Measurements from ENCODE around the gene CGN.

Gene CGN

GRCh38 chr1:151510957-151511635 is at the start of gene CGN:
Gene CGN (plus strand): TSS chr1:151511387. CDS start chr1:151518520, 7,133 bp downstream.
- DNase-seq = peak; percentile 93

GRCh38 chr1:151461694-151462093 is 49.5 kb upstream of the CGN start:
- DNase-seq = peak; percentile 17

GRCh38 chr1:151465026-151465425 is 46.2 kb upstream of the CGN start:
- DNase-seq = no peak

- DNase-seq = no peak
Measured at GRCh38 chr1:151472856-151473731, 38.1 kb upstream of the CGN start.

- no peak for DNase-seq
Measured at GRCh38 chr1:151474745-151475144, 36.4 kb upstream of the CGN start.

GRCh38 chr1:151475175-151475574 is 36.0 kb upstream of the CGN start:
- DNase-seq = no peak

- no peak for DNase-seq
Measured at GRCh38 chr1:151476083-151476482, 35.1 kb upstream of the CGN start.

GRCh38 chr1:151477066-151477465 is 34.1 kb upstream of the CGN start:
- DNase-seq = no peak

GRCh38 chr1:151478140-151478812 is 32.9 kb upstream of the CGN start:
- DNase-seq = no peak

- DNase-seq = no peak
Measured at GRCh38 chr1:151478923-151479322, 32.3 kb upstream of the CGN start.

- DNase-seq = no peak
Measured at GRCh38 chr1:151479462-151479861, 31.7 kb upstream of the CGN start.

- DNase-seq = no peak
Measured at GRCh38 chr1:151482017-151482416, 29.2 kb upstream of the CGN start.

- no peak for DNase-seq
Measured at GRCh38 chr1:151485685-151486255, 25.4 kb upstream of the CGN start.

- no peak for DNase-seq
Measured at GRCh38 chr1:151486557-151486956, 24.6 kb upstream of the CGN start.

GRCh38 chr1:151491641-151492040 is 19.5 kb upstream of the CGN start:
- DNase-seq = no peak

- no peak for DNase-seq
Measured at GRCh38 chr1:151492120-151492519, 19.1 kb upstream of the CGN start.

GRCh38 chr1:151493042-151493441 is 18.1 kb upstream of the CGN start:
- no peak for DNase-seq

GRCh38 chr1:151494741-151495281 is 16.4 kb upstream of the CGN start:
- no peak for DNase-seq

- no peak for DNase-seq
Measured at GRCh38 chr1:151495316-151495715, 15.9 kb upstream of the CGN start.

- no peak for DNase-seq
Measured at GRCh38 chr1:151499365-151499764, 11.8 kb upstream of the CGN start.

GRCh38 chr1:151499930-151500329 is 11.3 kb upstream of the CGN start:
- no peak for DNase-seq

- no peak for DNase-seq
Measured at GRCh38 chr1:151501474-151501873, 9.7 kb upstream of the CGN start.
